Erythroblast (primary cell): ENCODE data around the gene PIP4K2B.
"Not testable (repeated sequence)": the region's sequence is repeated elsewhere in the genome, so short reads cannot be mapped to it uniquely, and the experiment has no call there.

Source experiments
- DNase-seq, 2 experiments: peaks; one replicate each; lab custom pipeline; 2025; lab: John Stamatoyannopoulos, UW
- GATA1 ChIP-seq: IDR thresholded peaks from 2 replicates; pipeline ENCODE4 v1.6.1; 2011; ENCODE audit warnings: low read depth, mild to moderate bottlenecking, control low read depth, low read length, moderate library complexity
- POLR2A ChIP-seq: IDR thresholded peaks from 2 replicates; pipeline ENCODE4 v1.6.1; 2011; ENCODE audit warnings: mild to moderate bottlenecking, low read length

The PIP4K2B gene

DNA sequence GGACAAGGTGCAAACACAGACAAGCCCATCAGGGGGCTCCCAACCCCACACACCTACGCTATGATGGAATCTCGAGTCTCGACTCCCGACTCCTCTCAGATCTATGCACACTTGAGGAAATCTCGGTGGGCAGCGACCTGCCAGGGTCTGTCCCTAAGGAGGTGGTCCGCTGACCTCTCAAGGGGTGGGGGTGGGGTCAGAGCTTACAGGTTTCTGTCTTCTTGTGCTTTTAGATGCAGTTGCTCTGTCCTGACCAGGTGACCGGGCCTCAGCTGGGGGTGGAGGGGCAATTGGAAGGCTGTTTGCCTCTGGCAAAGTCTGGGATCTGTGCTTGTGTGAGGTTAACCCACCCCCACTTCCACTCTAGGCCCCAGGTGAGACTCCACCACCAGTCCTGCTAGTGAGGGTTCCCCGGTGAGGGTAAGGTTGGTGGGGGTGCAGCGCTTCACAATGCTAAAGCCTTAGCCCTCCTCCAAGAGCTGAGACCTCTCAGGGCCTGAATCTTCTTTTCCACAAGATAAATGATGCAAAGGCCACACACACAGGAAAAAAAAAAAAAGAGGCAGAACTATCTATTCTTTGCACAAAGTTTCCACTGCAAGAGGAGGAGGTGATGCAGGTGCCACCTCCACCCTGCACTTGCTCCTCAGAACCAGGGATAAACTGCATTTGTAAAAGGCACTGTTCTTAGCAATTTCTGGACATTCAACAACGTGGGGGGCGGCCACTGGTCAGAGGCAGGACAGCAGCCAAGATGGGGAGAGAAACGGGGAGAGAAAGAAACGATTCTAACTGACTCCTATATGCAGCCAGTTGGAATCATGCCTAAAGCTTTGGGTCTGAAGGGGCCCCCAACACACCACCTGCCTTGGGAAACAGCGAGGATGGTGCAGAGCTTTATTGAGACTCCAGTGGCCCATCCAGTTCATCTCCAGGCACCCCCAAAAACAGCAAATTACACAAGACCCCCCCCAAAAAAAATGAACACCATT, 65.1 kb downstream of the PIP4K2B start:
- TF ChIP-seq POLR2A, result no peak
- TF ChIP-seq GATA1, result no peak
- no peak for DNase-seq

GRCh38 chr17:38733282-38733981, 65.9 kb downstream of the PIP4K2B start:
- TF ChIP-seq POLR2A, result no peak
- no peak for TF ChIP-seq GATA1

GRCh38 chr17:38732376-38733281, 66.7 kb downstream of the PIP4K2B start:
- DNase-seq, result peak; percentile 39 to 52
- TF ChIP-seq POLR2A, result no peak
- no peak for TF ChIP-seq GATA1

More at GRCh38 chr17:38733282-38733981, 65.9 kb downstream of the PIP4K2B start:
- no peak for DNase-seq

- TF ChIP-seq GATA1, result no peak
- DNase-seq, result no peak
Measured at GRCh38 chr17:38731526-38732294, 67.6 kb downstream of the PIP4K2B start.

- no peak for TF ChIP-seq GATA1
- TF ChIP-seq POLR2A, result no peak
- peak; percentile 41 to 54 for DNase-seq
Measured at GRCh38 chr17:38730526-38731379, 68.6 kb downstream of the PIP4K2B start.

DNA sequence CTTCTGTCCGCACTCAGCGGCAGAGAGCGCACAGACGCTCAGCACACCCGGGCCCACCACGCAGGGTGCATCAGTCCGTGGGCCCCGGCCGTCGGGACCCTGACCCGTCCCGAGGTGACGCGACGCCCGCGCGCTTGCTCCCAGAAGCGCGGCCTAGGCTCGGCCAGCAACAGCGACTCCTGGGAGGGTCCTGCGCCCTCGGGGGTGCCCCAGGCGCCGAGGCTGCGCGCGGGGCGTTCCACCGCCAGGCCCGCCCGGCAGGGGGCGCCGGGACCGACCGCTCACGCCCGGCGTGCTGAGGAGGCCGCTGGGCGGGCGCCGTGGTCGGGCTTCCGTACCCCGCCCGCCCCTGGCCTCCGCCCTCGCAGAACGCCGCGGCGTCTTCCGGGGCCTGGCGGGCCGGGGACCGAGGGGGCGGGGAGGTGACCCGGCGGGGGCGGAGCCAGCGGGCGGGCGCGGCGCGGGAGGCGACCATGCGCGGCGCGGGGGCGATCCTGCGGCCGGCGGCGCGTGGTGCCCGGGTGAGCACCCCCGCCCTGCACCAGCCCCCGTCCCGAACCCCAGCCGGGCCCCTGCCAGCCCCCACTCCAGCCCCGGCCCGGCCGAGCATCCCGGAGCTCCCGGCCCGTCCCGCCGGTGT, 69.3 kb downstream of the PIP4K2B start, which contains the start of gene CISD3:
TSS of gene CISD3 (plus strand) at position 456 of the 640 bp plus-strand sequence. CDS start at position 474, 18 bp downstream.
- DNase-seq, result peak; percentile 92 to 96
- TF ChIP-seq GATA1 (no peak), POLR2A (peak; percentile 45)

DNA sequence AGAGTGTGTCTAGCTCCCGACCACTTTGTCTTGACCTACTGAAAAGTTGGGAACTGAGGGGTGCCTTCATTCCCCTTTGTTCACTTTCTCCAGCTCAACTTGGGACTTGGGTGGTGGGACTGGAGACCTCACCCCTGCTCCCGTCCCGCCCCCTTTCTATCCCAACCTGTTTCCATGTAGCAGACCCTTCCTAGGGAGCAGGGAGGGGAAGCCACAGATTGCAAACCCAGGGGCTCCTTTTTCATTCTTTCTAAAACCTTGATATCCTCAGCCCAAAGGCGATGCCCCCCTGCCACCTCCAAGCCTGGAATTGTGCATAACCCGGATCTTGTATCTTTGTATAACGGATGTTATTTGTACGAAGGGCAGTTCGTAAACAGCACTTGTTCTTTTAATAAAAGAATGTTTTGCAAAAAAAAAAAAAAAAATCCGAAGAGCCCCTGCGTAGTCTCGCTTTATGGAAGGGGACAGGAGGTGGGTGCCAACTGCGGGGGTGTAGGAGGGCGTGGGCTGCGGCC, 69.9 kb downstream of the PIP4K2B start:
- TF ChIP-seq GATA1 (no peak), POLR2A (no peak)
- no peak for DNase-seq

GRCh38 chr17:38728290-38728831, 71.0 kb downstream of the PIP4K2B start:
- no peak for DNase-seq
- no peak for TF ChIP-seq GATA1

- TF ChIP-seq GATA1 (no peak), POLR2A (no peak)
- DNase-seq, result no peak
Measured at GRCh38 chr17:38727736-38728135, 71.6 kb downstream of the PIP4K2B start.

GRCh38 chr17:38726145-38726544, 73.2 kb downstream of the PIP4K2B start:
- not testable (repeated sequence) for DNase-seq

- DNase-seq, result no peak
- no peak for TF ChIP-seq GATA1
- TF ChIP-seq POLR2A, result no peak
Measured at GRCh38 chr17:38725066-38725465, 74.3 kb downstream of the PIP4K2B start.
